OCI-LY3 (cell line): ENCODE measurements around the gene CPNE2.

Source experiments
- H2AFZ ChIP-seq: fragments of 200-600, 300-600 bp; shearing (Covaris generic); 2 replicates; pipeline ENCODE4 v1.6.0; 2014; ENCODE audit warnings: antibody characterized with exemption, low read depth, low read length
- H3K27ac ChIP-seq: fragments of 200-600, 300-600 bp; sonication (generic); 2 replicates; pipeline ENCODE4 v1.5.1; 2014; ENCODE audit warnings: mild to moderate bottlenecking, low read length, moderate library complexity, mixed read lengths
- H3K27me3 ChIP-seq: fragments of 200-600, 300-600 bp; sonication (generic); 2 replicates; pipeline ENCODE4 v1.6.1; 2014; ENCODE audit warnings: low read depth, low read length, mixed read lengths
- H3K36me3 ChIP-seq: fragments of 200-600, 300-600 bp; sonication (generic); replicated peaks from 2 replicates; pipeline ENCODE3; 2014; ENCODE audit warnings: low read depth, low read length, mixed read lengths
- H3K4me1 ChIP-seq: fragments of 300-600, 200-600 bp; sonication (generic); 2 replicates; pipeline ENCODE4 v1.6.1; 2014; ENCODE audit warnings: low read length, mixed read lengths
- H3K4me2 ChIP-seq: fragments of 200-600, 300-600 bp; sonication (generic); 2 replicates; pipeline ENCODE4 v1.6.1; 2014; ENCODE audit warnings: low read length, mixed read lengths
- H3K4me3 ChIP-seq: fragments of 300-600, 200-600 bp; sonication (generic); 2 replicates; pipeline ENCODE4 v1.5.1; 2014; ENCODE audit warnings: antibody characterized with exemption, mild to moderate bottlenecking, low read length, moderate library complexity
- H3K79me2 ChIP-seq: fragments of 300-600, 200-600 bp; shearing (Covaris generic); 2 replicates; pipeline ENCODE4 v1.6.1; 2014; ENCODE audit warnings: mild to moderate bottlenecking, low read length, mixed read lengths
- H3K9ac ChIP-seq: fragments of 300-600, 200-600 bp; shearing (Covaris generic); 2 replicates; pipeline ENCODE4 v1.6.0; 2014; ENCODE audit warnings: mild to moderate bottlenecking, low read length, moderate library complexity
- H3K9me3 ChIP-seq: fragments of 200-600, 300-600 bp; shearing (Covaris generic); 2 replicates; pipeline ENCODE4 v1.6.1; 2014; ENCODE audit warnings: low read length, mixed read lengths; ENCODE audit not compliant: insufficient read depth
- H4K20me1 ChIP-seq: fragments of 200-600, 300-600 bp; sonication (generic); 2 replicates; pipeline ENCODE4 v1.6.1; 2016; ENCODE audit warnings: low read length, mixed read lengths; ENCODE audit not compliant: insufficient read depth
- EZH2phosphoT487 ChIP-seq: fragments of 200-600 bp; shearing (Covaris generic); IDR thresholded peaks from 2 replicates; pipeline ENCODE4 v1.6.1; 2018; ENCODE audit warnings: antibody characterized with exemption, mixed run types, low read depth
- TF ChIP-seq, protein P1 (sequence below): fragments of 200-600, 300-600 bp; sonication (generic); IDR thresholded peaks from 2 replicates; pipeline ENCODE4 v1.5.1; 2014; ENCODE audit warnings: antibody characterized with exemption, low read length, low read depth

CPNE2 gene

DNA sequence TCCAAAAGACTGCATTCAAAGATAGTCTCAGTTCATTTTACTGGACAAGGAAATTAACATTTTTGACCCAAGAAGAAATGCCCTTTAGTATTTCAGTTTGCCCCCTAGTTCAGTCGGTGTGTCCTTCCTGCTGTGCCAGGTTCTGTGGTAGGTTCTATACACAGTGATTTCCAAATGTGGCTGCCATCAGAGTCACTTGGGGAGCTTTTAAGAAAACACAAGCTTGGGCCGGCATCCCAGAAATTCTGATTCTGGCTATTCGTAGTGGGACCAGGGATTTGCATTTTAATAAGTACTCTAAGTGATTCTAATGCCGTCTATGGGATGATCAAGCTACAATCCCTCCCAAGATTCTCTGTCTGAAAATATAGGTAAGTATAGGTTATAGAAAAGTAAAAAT lies 103.9 kb downstream of the CPNE2 start:
- Histone ChIP-seq H4K20me1 (peaks cover 17% of the 10 kb centered on the region), H3K36me3 (peaks cover 6% of the 10 kb centered on the region), H3K27ac (no peak overlapping the region), H2AFZ (no peak overlapping the region), H3K9ac (no peak overlapping the region), H3K27me3 (no peaks in the 10 kb centered on the region), H3K4me2 (no peak overlapping the region), H3K4me1 (0 out of 2 replicates have a peak, but pooled peaks cover 2% of the 10 kb centered on the region), H3K79me2 (peaks cover 55% of the 10 kb centered on the region), H3K4me3 (no peak overlapping the region), H3K9me3 (no peaks in the 10 kb centered on the region)
- TF ChIP-seq EZH2phosphoT487, result no peak
- TF ChIP-seq, protein P1, sequence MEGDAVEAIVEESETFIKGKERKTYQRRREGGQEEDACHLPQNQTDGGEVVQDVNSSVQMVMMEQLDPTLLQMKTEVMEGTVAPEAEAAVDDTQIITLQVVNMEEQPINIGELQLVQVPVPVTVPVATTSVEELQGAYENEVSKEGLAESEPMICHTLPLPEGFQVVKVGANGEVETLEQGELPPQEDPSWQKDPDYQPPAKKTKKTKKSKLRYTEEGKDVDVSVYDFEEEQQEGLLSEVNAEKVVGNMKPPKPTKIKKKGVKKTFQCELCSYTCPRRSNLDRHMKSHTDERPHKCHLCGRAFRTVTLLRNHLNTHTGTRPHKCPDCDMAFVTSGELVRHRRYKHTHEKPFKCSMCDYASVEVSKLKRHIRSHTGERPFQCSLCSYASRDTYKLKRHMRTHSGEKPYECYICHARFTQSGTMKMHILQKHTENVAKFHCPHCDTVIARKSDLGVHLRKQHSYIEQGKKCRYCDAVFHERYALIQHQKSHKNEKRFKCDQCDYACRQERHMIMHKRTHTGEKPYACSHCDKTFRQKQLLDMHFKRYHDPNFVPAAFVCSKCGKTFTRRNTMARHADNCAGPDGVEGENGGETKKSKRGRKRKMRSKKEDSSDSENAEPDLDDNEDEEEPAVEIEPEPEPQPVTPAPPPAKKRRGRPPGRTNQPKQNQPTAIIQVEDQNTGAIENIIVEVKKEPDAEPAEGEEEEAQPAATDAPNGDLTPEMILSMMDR, result no peak

DNA sequence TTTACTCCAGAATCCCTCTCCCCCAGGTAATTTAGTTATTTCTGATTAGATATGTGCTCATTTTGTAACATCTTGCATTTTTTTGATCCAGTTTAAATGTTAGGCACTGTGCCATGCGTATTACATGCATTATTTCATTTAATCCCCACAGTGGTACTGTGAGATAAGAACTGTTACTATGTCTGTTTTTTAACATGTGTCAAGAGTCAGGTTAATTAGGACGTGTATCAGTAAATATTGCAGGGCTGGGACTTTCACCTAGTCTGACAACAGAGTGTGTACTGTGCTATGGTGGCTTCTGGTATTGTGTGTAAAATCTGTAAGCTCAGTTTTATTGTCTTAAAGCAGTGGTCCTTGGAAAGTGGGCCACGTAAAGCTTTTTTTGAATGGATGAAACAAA lies 104.4 kb downstream of the CPNE2 start:
- H3K4me3 ChIP-seq, result no peak overlapping the region
- peaks cover 6% of the 10 kb centered on the region for H3K36me3 ChIP-seq
- TF ChIP-seq, protein P1, result no peak
- TF ChIP-seq EZH2phosphoT487, result no peak
- peaks cover 14% of the 10 kb centered on the region for H4K20me1 ChIP-seq
- H2AFZ ChIP-seq, result no peak overlapping the region
- no peak overlapping the region for H3K27ac ChIP-seq
- H3K27me3 ChIP-seq, result no peaks in the 10 kb centered on the region
- H3K4me2 ChIP-seq, result no peak overlapping the region
- no peaks in the 10 kb centered on the region for H3K9me3 ChIP-seq
- no peak overlapping the region for H3K9ac ChIP-seq
- H3K4me1 ChIP-seq, result 0 out of 2 replicates have a peak, but pooled peaks cover 2% of the 10 kb centered on the region
- H3K79me2 ChIP-seq, result peaks cover 52% of the 10 kb centered on the region
